GM21737 (cell line): ENCODE data around the gene APC2.
"Not testable (repeated sequence)": the region's sequence is repeated elsewhere in the genome, so short reads cannot be mapped to it uniquely, and the experiment has no call there.

Experiments used
- ATAC-seq: cut with Tn5 transposase; IDR thresholded peaks from one replicate; pipeline ENCODE4 v1.9.1; 2021; ENCODE audit warnings: mild to moderate bottlenecking, moderate library complexity; ENCODE audit not compliant: unreplicated experiment

APC2 gene

GRCh38 chr19:1491114-1491848 is 41.4 kb downstream of the APC2 start, which contains the start of gene REEP6:
Gene REEP6, plus strand, starts transcription at chr19:1491181. Its CDS starts 89 bp downstream, at chr19:1491270.
- ATAC-seq = no peak

- no peak for ATAC-seq
These were observed 41.9 kb downstream of the APC2 start for GRCh38 chr19:1491849-1492170.

GRCh38 chr19:1492474-1493006 is 42.6 kb downstream of the APC2 start:
- no peak for ATAC-seq

- no peak for ATAC-seq
These were observed 44.3 kb downstream of the APC2 start for GRCh38 chr19:1494115-1494815.

GRCh38 chr19:1495051-1495798 is 45.3 kb downstream of the APC2 start:
- no peak for ATAC-seq

GRCh38 chr19:1495799-1496713 is 46.1 kb downstream of the APC2 start:
- no peak for ATAC-seq

- ATAC-seq = no peak
These were observed 47.0 kb downstream of the APC2 start for GRCh38 chr19:1496714-1497577.

GRCh38 chr19:1497578-1498235 is 47.8 kb downstream of the APC2 start:
- no peak for ATAC-seq

- ATAC-seq = not testable (repeated sequence)
These were observed 49.3 kb downstream of the APC2 start for GRCh38 chr19:1499231-1499630.

GRCh38 chr19:1501200-1501595 is 51.3 kb downstream of the APC2 start:
- ATAC-seq = no peak

GRCh38 chr19:1502433-1503088 is 52.6 kb downstream of the APC2 start:
- no peak for ATAC-seq

GRCh38 chr19:1503089-1503924 is 53.4 kb downstream of the APC2 start:
- no peak for ATAC-seq

GRCh38 chr19:1503925-1504773 is 54.2 kb downstream of the APC2 start:
- ATAC-seq = no peak

- ATAC-seq = no peak
These were observed 55.1 kb downstream of the APC2 start for GRCh38 chr19:1505012-1505411.

- no peak for ATAC-seq
These were observed 56.3 kb downstream of the APC2 start for GRCh38 chr19:1505991-1506881.

GRCh38 chr19:1507192-1507660 is 57.3 kb downstream of the APC2 start:
- ATAC-seq = no peak
